Measurements from ENCODE around the gene SLC35B2. TPM values are rescaled to one million over a fixed set of nuclear protein-coding genes. Genes with fewer than 3 reads are reported as not detected.

SLC35B2 gene
- total RNA-seq, 1 experiment from 2014 or later = 105 TPM

DNA sequence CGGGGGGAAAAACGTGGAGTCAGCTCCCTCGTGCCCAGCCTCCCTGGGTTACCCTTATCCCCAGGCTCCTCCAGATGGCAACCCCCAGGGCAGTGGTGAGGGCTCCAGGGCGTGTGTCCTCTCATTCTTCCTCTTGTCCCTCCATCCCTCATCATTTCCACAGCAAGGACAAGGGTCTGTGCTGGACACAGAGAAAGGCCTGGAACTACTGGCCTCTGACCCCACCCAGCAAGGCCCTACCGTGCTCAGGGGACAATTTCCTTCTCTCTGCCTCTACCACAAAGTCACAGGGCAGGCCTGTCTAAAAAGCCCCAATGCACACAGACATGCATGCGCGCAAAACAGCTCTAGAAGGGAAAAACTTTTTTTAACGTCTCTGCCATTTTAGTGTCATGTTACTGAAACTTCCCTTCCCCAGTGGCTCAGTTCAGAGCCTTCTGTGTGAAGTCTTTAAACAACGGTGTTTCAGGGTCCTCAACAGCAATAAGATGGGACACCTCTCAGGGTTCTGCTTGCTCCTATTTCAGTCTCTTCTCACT is 1.1 kb upstream of the SLC35B2 start:
- no TSS peak for BruUV-seq (replicated peaks)
- POLR2A ChIA-PET = no interaction called here
- intact Hi-C loops (cut with micrococcal nuclease; ENCODE audit: unreplicated experiment) = loop anchor here (10.0 kb wide), 1 partner anchor 164 kb away; no protein-coding TSS in a partner anchor

DNA sequence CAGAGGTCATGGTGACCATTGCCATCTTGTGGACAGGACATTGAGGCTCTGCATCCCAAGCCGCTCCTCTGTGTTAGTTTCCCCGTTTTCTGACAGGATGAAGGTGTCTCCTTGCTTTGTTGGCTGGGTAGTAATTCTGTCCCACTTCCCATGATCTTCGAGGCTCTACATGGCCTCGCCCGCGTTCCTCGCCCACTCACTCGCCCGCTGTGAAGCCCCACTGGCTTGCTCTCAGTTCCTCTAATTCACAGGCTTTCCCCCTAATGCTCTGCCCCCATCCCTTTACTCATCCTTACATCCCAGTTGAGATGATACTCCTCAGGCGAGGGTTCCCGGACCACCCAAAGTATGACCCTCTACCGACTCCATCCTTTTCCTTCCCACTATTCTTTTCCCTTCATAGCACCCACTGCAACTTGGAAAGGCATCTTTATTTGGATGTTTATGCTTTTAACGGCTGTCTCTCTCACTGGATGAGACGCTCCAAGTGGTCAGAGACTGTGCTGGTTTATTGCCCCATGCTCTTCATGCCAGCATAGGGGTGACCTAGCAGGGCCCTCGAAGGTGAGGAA is 511 bp upstream of the SLC35B2 start:
- POLR2A ChIA-PET = no interaction called here
- peaks cover 47% of the 10 kb centered on the region for H3K4me1 ChIP-seq (ENCODE audit: control insufficient read depth, insufficient read depth, low read length)
- intact Hi-C loops (cut with micrococcal nuclease; ENCODE audit: unreplicated experiment) (loop anchor here (10.0 kb wide), 1 partner anchor 163 kb away; no protein-coding TSS in a partner anchor), in situ Hi-C loops (cut with HindIII; ENCODE audit: low pct_unique_long_range_greater_than_20kb, low sequenced_read_pairs) (no loop called here)
- ATAC-seq (no peak), DNase-seq (ENCODE audit: low read depth, low spot score) (no peak)
- TF ChIP-seq, protein P1, sequence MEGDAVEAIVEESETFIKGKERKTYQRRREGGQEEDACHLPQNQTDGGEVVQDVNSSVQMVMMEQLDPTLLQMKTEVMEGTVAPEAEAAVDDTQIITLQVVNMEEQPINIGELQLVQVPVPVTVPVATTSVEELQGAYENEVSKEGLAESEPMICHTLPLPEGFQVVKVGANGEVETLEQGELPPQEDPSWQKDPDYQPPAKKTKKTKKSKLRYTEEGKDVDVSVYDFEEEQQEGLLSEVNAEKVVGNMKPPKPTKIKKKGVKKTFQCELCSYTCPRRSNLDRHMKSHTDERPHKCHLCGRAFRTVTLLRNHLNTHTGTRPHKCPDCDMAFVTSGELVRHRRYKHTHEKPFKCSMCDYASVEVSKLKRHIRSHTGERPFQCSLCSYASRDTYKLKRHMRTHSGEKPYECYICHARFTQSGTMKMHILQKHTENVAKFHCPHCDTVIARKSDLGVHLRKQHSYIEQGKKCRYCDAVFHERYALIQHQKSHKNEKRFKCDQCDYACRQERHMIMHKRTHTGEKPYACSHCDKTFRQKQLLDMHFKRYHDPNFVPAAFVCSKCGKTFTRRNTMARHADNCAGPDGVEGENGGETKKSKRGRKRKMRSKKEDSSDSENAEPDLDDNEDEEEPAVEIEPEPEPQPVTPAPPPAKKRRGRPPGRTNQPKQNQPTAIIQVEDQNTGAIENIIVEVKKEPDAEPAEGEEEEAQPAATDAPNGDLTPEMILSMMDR (IDR thresholded peaks at IDR 0.05) = peak; percentile 80
- TF ChIP-seq, protein P2, sequence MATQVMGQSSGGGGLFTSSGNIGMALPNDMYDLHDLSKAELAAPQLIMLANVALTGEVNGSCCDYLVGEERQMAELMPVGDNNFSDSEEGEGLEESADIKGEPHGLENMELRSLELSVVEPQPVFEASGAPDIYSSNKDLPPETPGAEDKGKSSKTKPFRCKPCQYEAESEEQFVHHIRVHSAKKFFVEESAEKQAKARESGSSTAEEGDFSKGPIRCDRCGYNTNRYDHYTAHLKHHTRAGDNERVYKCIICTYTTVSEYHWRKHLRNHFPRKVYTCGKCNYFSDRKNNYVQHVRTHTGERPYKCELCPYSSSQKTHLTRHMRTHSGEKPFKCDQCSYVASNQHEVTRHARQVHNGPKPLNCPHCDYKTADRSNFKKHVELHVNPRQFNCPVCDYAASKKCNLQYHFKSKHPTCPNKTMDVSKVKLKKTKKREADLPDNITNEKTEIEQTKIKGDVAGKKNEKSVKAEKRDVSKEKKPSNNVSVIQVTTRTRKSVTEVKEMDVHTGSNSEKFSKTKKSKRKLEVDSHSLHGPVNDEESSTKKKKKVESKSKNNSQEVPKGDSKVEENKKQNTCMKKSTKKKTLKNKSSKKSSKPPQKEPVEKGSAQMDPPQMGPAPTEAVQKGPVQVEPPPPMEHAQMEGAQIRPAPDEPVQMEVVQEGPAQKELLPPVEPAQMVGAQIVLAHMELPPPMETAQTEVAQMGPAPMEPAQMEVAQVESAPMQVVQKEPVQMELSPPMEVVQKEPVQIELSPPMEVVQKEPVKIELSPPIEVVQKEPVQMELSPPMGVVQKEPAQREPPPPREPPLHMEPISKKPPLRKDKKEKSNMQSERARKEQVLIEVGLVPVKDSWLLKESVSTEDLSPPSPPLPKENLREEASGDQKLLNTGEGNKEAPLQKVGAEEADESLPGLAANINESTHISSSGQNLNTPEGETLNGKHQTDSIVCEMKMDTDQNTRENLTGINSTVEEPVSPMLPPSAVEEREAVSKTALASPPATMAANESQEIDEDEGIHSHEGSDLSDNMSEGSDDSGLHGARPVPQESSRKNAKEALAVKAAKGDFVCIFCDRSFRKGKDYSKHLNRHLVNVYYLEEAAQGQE (IDR thresholded peaks at IDR 0.05; ENCODE audit: insufficient read depth in 1 of 2, low read depth in 2 of 2, low read length in 1 of 2) = no peak
- CTCF ChIA-PET = no interaction called here
- H3K27ac ChIP-seq (ENCODE audit: low read length) = peak overlapping the region; percentile 79
- no peaks in the 10 kb centered on the region for H3K9me3 ChIP-seq (ENCODE audit: control insufficient read depth, insufficient read depth, low read depth, low read length)
- peaks cover 14% of the 10 kb centered on the region for H3K36me3 ChIP-seq (ENCODE audit: control insufficient read depth, insufficient read depth, low read length)
- H3K27me3 ChIP-seq (ENCODE audit: control insufficient read depth, insufficient read depth, low read length) = no peaks in the 10 kb centered on the region
- peak overlapping the region; percentile 87 to 95 for H3K4me3 ChIP-seq (ENCODE audit: low read depth in 2 of 2, low read length in 2 of 2)
- no TSS peak for BruUV-seq (replicated peaks)

More for the DNA sequence above, 1.1 kb upstream of the SLC35B2 start:
- Histone ChIP-seq H3K4me3 (ENCODE audit: low read depth in 2 of 2, low read length in 2 of 2) (no peak overlapping the region), H3K4me1 (ENCODE audit: control insufficient read depth, insufficient read depth, low read length) (peaks cover 48% of the 10 kb centered on the region), H3K9me3 (ENCODE audit: control insufficient read depth, insufficient read depth, low read depth, low read length) (no peaks in the 10 kb centered on the region), H3K36me3 (ENCODE audit: control insufficient read depth, insufficient read depth, low read length) (peaks cover 9% of the 10 kb centered on the region), H3K27ac (ENCODE audit: low read length) (peak overlapping the region; percentile 79), H3K27me3 (ENCODE audit: control insufficient read depth, insufficient read depth, low read length) (no peaks in the 10 kb centered on the region)
- in situ Hi-C loops (cut with HindIII; ENCODE audit: low pct_unique_long_range_greater_than_20kb, low sequenced_read_pairs) = no loop called here
- TF ChIP-seq POLR2AphosphoS5 (IDR thresholded peaks at IDR 0.05; ENCODE audit: low read depth, low read length) (no peak), SIN3A (IDR thresholded peaks at IDR 0.05; ENCODE audit: borderline replicate concordance, insufficient read depth, low read depth, low read length) (no peak), TCF7L2 (IDR thresholded peaks at IDR 0.05; ENCODE audit: low read depth, low read length) (no peak)
- TF ChIP-seq, protein P2 (IDR thresholded peaks at IDR 0.05; ENCODE audit: insufficient read depth in 1 of 2, low read depth in 2 of 2, low read length in 1 of 2) = no peak
- TF ChIP-seq, protein P1 (IDR thresholded peaks at IDR 0.05) = no peak
- DNase-seq (ENCODE audit: low read depth, low spot score) (no peak), ATAC-seq (no peak)
- CTCF ChIA-PET = no interaction called here

All from Panc1 (cell line).